ENCODE measurements around the gene LRRC8E. TPM values are rescaled to one million over a fixed set of nuclear protein-coding genes. Genes with fewer than 3 reads are reported as not detected.
A peak's percentile ranks its signal among the peaks of the same experiment; 100 is the strongest.

LRRC8E gene
- total RNA-seq, 1 donor from 2014 or later = 6.6 TPM

DNA sequence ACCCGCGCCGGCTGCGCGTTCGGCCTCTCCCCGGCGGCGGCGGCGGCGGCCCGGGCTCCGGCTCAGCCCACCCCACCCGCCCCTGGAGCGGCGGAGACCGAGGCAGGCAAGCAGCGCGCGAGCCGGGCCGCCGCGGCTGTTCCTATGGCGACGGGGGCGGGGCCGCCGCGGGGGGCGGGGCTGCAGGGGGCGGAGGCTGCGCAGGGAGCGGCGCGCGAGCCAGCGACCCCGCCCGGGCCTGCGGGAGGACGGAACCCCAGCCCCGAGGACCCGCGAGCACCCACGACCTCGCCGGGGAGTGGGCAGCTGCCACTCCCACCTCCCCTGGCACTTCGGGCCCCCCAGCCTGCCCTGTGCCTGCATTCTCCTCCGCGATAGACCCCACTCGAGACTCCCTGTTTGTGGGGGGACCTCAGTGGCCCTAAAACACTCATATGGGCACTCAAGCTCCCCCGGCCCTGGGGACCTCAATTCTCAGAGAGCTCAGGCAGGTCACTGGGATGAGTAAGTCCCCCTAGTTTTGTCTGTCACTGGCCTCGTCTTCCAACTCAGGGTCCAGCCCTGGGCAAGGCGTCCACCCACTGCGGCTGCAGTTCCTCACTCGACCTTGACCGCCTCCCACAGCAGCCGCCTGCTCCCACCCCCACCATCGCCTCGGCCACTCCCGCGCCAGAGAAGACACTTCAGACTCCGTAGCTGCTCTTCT lies 37.9 kb downstream of the LRRC8E start, which contains the start of gene CTXN1:
TSS of gene CTXN1 (minus strand) at position 115 of the 706 bp plus-strand sequence. CDS start 597 bp downstream, outside the sequence.
- Histone ChIP-seq H3K4me1 (ENCODE audit: insufficient read depth, low read length) (peaks cover 38% of the 10 kb centered on the region), H3K4me2 (ENCODE audit: low read length) (peak within 1 kb of the TSS; percentile 97), H3K9me3 (ENCODE audit: insufficient read depth, low read depth, low read length) (no peaks in the 10 kb centered on the region), H2AFZ (ENCODE audit: low read depth, low read length) (peak within 1 kb of the TSS; percentile 77), H3K27ac (ENCODE audit: low read depth, low read length) (no peak within 1 kb of the TSS), H3K79me2 (ENCODE audit: insufficient read depth, low read length) (peaks cover 6% of the 10 kb centered on the region), H3K4me3 (ENCODE audit: insufficient read depth, low read depth, low read length) (peak within 1 kb of the TSS; percentile 49), H3K9ac (ENCODE audit: low read length) (peak within 1 kb of the TSS; percentile 70), H4K20me1 (ENCODE audit: insufficient read depth, low read length) (peaks cover 21% of the 10 kb centered on the region), H3K27me3 (ENCODE audit: insufficient read depth, low read length) (no peaks in the 10 kb centered on the region), H3K36me3 (ENCODE audit: insufficient read depth, low read length) (peaks cover 5% of the 10 kb centered on the region)
- H3K27me3 Mint-ChIP-seq (ENCODE audit: low read depth, unreplicated experiment) = no peaks in the 10 kb centered on the region
- no peak for TF ChIP-seq EZH2 (IDR thresholded peaks at IDR 0.05; ENCODE audit: insufficient read depth, low read length)
- TF ChIP-seq, protein P1, sequence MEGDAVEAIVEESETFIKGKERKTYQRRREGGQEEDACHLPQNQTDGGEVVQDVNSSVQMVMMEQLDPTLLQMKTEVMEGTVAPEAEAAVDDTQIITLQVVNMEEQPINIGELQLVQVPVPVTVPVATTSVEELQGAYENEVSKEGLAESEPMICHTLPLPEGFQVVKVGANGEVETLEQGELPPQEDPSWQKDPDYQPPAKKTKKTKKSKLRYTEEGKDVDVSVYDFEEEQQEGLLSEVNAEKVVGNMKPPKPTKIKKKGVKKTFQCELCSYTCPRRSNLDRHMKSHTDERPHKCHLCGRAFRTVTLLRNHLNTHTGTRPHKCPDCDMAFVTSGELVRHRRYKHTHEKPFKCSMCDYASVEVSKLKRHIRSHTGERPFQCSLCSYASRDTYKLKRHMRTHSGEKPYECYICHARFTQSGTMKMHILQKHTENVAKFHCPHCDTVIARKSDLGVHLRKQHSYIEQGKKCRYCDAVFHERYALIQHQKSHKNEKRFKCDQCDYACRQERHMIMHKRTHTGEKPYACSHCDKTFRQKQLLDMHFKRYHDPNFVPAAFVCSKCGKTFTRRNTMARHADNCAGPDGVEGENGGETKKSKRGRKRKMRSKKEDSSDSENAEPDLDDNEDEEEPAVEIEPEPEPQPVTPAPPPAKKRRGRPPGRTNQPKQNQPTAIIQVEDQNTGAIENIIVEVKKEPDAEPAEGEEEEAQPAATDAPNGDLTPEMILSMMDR (IDR thresholded peaks at IDR 0.05; ENCODE audit: insufficient read depth, low read depth, low read length) = no peak
- peaks cover 7% of the 10 kb centered on the region for H3K36me3 Mint-ChIP-seq (ENCODE audit: low read depth, unreplicated experiment)
- no peak for DNase-seq (ENCODE audit: low read depth)
- FAIRE-seq = no peak
- peak within 1 kb of the TSS; percentile 86 for H3K4me3 Mint-ChIP-seq (ENCODE audit: unreplicated experiment)
- peak within 1 kb of the TSS; percentile 92 for H3K27ac Mint-ChIP-seq (ENCODE audit: unreplicated experiment)
- H3K9me3 Mint-ChIP-seq (ENCODE audit: unreplicated experiment) = no peaks in the 10 kb centered on the region
- peaks cover 16% of the 10 kb centered on the region for H3K4me1 Mint-ChIP-seq (ENCODE audit: low read depth, unreplicated experiment)

DNA sequence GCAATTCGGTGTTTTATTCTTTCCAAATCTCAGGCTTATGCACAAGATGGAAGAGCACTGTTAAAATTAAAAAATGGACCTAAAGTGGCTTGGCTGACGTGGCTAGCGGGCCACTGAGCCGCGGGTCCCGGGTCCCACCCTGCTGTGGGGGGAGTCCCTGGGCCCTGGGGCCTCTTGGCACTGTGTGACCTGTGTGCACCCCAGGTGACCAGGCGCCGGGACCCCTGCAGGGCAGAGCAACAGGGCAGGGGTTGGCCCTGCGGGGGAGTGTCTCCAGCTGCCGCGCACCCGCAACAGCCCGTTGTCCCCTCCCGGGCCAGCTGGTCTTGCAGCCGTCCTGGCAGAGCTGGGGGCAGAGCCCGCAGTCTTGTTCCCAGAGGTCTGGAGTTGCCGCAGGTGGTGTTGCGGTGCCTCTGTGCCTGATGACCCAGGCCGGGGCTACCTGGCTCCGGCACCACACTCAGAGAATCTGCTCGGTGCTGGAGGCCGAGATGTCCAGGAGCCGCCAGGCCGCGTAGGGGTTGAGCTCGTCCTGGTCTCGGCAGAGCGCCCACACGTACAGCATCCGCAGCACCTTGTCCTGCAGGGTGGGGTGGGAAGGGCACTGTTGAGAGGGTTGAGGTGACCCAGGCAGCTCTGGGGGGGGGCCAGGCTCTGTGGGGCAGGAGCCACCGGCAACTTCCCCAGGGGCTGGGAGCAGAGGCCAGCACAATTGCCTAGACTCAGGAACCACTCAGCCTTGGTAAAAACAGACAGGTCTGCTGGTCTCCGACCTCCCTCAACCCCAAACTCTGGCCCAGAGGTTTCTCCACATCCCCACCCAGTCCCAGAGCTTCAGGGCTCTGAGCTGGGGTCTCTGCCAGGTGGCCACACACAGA lies 38.7 kb downstream of the LRRC8E start:
- H3K36me3 ChIP-seq (ENCODE audit: insufficient read depth, low read length) = peaks cover 5% of the 10 kb centered on the region
- no peak for TF ChIP-seq EZH2 (IDR thresholded peaks at IDR 0.05; ENCODE audit: insufficient read depth, low read length)
- TF ChIP-seq, protein P1 (IDR thresholded peaks at IDR 0.05; ENCODE audit: insufficient read depth, low read depth, low read length) = no peak
- peak overlapping the region; percentile 97 for H3K4me2 ChIP-seq (ENCODE audit: low read length)
- Mint-ChIP-seq H3K27me3 (ENCODE audit: low read depth, unreplicated experiment) (no peaks in the 10 kb centered on the region), H3K4me1 (ENCODE audit: low read depth, unreplicated experiment) (peaks cover 16% of the 10 kb centered on the region), H3K27ac (ENCODE audit: unreplicated experiment) (peak overlapping the region; percentile 84), H3K4me3 (ENCODE audit: unreplicated experiment) (peak overlapping the region; percentile 83), H3K36me3 (ENCODE audit: low read depth, unreplicated experiment) (peaks cover 7% of the 10 kb centered on the region), H3K9me3 (ENCODE audit: unreplicated experiment) (no peaks in the 10 kb centered on the region)
- H3K27me3 ChIP-seq (ENCODE audit: insufficient read depth, low read length) = no peaks in the 10 kb centered on the region
- no peak overlapping the region for H3K27ac ChIP-seq (ENCODE audit: low read depth, low read length)
- H3K79me2 ChIP-seq (ENCODE audit: insufficient read depth, low read length) = peaks cover under 1% of the 10 kb centered on the region
- H3K9me3 ChIP-seq (ENCODE audit: insufficient read depth, low read depth, low read length) = no peaks in the 10 kb centered on the region
- H3K4me1 ChIP-seq (ENCODE audit: insufficient read depth, low read length) = peaks cover 32% of the 10 kb centered on the region
- FAIRE-seq (no peak), DNase-seq (ENCODE audit: low read depth) (no peak)
- H4K20me1 ChIP-seq (ENCODE audit: insufficient read depth, low read length) = peaks cover 19% of the 10 kb centered on the region
- no peak overlapping the region for H3K4me3 ChIP-seq (ENCODE audit: insufficient read depth, low read depth, low read length)
- H3K9ac ChIP-seq (ENCODE audit: low read length) = no peak overlapping the region
- no peak overlapping the region for H2AFZ ChIP-seq (ENCODE audit: low read depth, low read length)

Data from astrocyte (in vitro differentiated cells and primary cell).